Measurements from ENCODE around the gene STAMBPL1. TPM values are rescaled to one million over a fixed set of nuclear protein-coding genes. Genes with fewer than 3 reads are reported as not detected.

Gene STAMBPL1
- polyA plus RNA-seq, 1 donor from 2014 or later: 21.9 TPM

- Histone ChIP-seq H3K4me3 (ENCODE audit: low read length) (no peak overlapping the region), H3K27me3 (ENCODE audit: insufficient read depth, low read depth, low read length) (no peaks in the 10 kb centered on the region), H3K9ac (ENCODE audit: low read length) (no peak overlapping the region), H3K4me2 (ENCODE audit: low read length) (no peak overlapping the region), H3K9me2 (ENCODE audit: insufficient read depth, low read length) (no peaks in the 10 kb centered on the region), H2AFZ (ENCODE audit: low read depth, low read length) (no peak overlapping the region), H3K27ac (ENCODE audit: low read length) (no peak overlapping the region), H3K36me3 (ENCODE audit: insufficient read depth, low read length) (no peaks in the 10 kb centered on the region), H4K20me1 (ENCODE audit: insufficient read depth) (no peaks in the 10 kb centered on the region), H3K9me3 (ENCODE audit: low read length) (no peaks in the 10 kb centered on the region), H3K79me2 (replicated peaks; ENCODE audit: insufficient read depth, low read length) (no peaks in the 10 kb centered on the region), H3F3A (ENCODE audit: insufficient read depth, low read length, poor library complexity, severe bottlenecking) (no peaks in the 10 kb centered on the region)
- TF ChIP-seq POLR2AphosphoS5 (IDR thresholded peaks at IDR 0.05) (no peak), SMC3 (conservative IDR thresholded peaks at IDR 0.05; ENCODE audit: poor library complexity) (no peak), MXI1 (conservative IDR thresholded peaks at IDR 0.05; ENCODE audit: poor library complexity, severe bottlenecking) (no peak), REST (IDR thresholded peaks at IDR 0.05; ENCODE audit: borderline replicate concordance) (no peak), EP300 (conservative IDR thresholded peaks at IDR 0.05; ENCODE audit: poor library complexity, severe bottlenecking) (no peak), CTCF (IDR thresholded peaks at IDR 0.05; ENCODE audit: poor library complexity, severe bottlenecking) (no peak), RAD21 (conservative IDR thresholded peaks at IDR 0.05) (no peak), EZH2 (IDR thresholded peaks at IDR 0.05; ENCODE audit: borderline replicate concordance, insufficient read depth, low read length, poor library complexity, severe bottlenecking) (no peak), TAF1 (IDR thresholded peaks at IDR 0.05; ENCODE audit: low read depth) (no peak)
These were observed 22.1 kb downstream of the STAMBPL1 start for GRCh38 chr10:88901984-88902789.

- no peak overlapping the region for H2AFZ ChIP-seq (ENCODE audit: low read depth, low read length)
- no peaks in the 10 kb centered on the region for H3K9me2 ChIP-seq (ENCODE audit: insufficient read depth, low read length)
- H3K4me3 ChIP-seq (ENCODE audit: low read length): no peak overlapping the region
- H4K20me1 ChIP-seq (ENCODE audit: insufficient read depth): no peaks in the 10 kb centered on the region
- H3K9me3 ChIP-seq (ENCODE audit: low read length): no peaks in the 10 kb centered on the region
- no peaks in the 10 kb centered on the region for H3K36me3 ChIP-seq (ENCODE audit: insufficient read depth, low read length)
- no peak overlapping the region for H3K4me2 ChIP-seq (ENCODE audit: low read length)
- no peaks in the 10 kb centered on the region for H3K27me3 ChIP-seq (ENCODE audit: insufficient read depth, low read depth, low read length)
- TF ChIP-seq EZH2 (IDR thresholded peaks at IDR 0.05; ENCODE audit: borderline replicate concordance, insufficient read depth, low read length, poor library complexity, severe bottlenecking): no peak
- TF ChIP-seq RAD21 (conservative IDR thresholded peaks at IDR 0.05): no peak
- TF ChIP-seq POLR2AphosphoS5 (IDR thresholded peaks at IDR 0.05): no peak
- no peak for TF ChIP-seq EP300 (conservative IDR thresholded peaks at IDR 0.05; ENCODE audit: poor library complexity, severe bottlenecking)
- TF ChIP-seq MXI1 (conservative IDR thresholded peaks at IDR 0.05; ENCODE audit: poor library complexity, severe bottlenecking): no peak
- no peak for TF ChIP-seq REST (IDR thresholded peaks at IDR 0.05; ENCODE audit: borderline replicate concordance)
- TF ChIP-seq CTCF (IDR thresholded peaks at IDR 0.05; ENCODE audit: poor library complexity, severe bottlenecking): no peak
- TF ChIP-seq SMC3 (conservative IDR thresholded peaks at IDR 0.05; ENCODE audit: poor library complexity): no peak
- H3K79me2 ChIP-seq (replicated peaks; ENCODE audit: insufficient read depth, low read length): no peaks in the 10 kb centered on the region
- no peak overlapping the region for H3K9ac ChIP-seq (ENCODE audit: low read length)
- no peaks in the 10 kb centered on the region for H3F3A ChIP-seq (ENCODE audit: insufficient read depth, low read length, poor library complexity, severe bottlenecking)
- H3K27ac ChIP-seq (ENCODE audit: low read length): no peak overlapping the region
These were observed 23.7 kb downstream of the STAMBPL1 start for GRCh38 chr10:88903715-88904114.

Measured in neural cell (in vitro differentiated cells).